Measurements from ENCODE around the gene RBM3.

The RBM3 gene

DNA sequence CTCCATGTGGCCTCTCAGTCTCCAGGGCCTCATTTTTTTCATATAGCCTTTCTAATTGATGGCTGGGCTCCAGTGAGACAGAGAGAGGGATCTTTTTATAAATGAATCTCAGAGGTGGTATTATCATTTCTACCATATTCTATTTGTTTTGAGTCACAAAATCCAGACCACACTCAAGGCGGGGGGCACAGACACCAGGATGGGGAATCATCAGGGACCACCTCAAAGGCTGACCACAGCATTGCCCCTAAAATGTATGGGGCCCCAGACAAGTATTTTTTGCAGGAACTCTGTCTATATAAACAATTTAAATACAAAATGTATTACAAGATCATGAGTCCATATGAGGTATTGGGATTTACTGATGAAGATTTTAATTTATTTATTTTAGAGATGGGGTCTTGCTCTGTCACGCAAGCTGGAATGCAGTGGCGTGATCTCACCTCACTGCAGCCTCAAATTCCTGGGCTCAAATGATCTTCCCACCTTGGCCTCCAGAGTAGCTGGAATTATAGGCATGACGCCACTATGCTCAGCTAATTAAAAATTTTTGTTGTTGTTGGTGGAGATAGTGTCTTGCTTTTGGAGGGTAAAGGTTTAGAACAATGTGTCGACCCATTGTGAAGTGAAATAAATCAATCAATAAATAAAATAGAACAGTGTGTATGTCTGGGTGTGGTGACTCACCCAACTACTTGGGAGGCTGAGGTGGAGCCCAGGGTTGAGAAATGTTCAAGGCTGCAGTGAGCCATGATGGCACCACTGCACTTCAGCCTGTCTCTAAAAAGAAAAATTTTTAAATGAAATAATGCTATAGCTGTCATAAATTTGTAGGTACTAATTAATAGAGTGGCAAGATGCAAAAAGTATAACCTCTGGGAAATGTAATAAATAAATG is 52.4 kb downstream of the RBM3 start:
- DNase-seq: no peak
